PC-3 (cell line): ENCODE measurements around the gene CLUH. TPM values are rescaled to one million over a fixed set of nuclear protein-coding genes. Genes with fewer than 3 reads are reported as not detected.
A peak's percentile ranks its signal among the peaks of the same experiment; 100 is the strongest.

Experiments
- ATAC-seq: fragments of 200-7000 bp; cut with Tn5 transposase; 2 replicates; pipeline ENCODE4 v1.9.1; 2020; ENCODE audit warnings: mild to moderate bottlenecking, moderate library complexity
- BruUV-seq: library from RNA; stranded (reverse); fragments of 400-500 nt; replicated peaks from 2 replicates; lab custom pipeline; 2021; lab: Mats Ljungman, UMichigan
- CTCF ChIA-PET: fragments of 300-600 bp; sonication (Branson Sonifier 250); formaldehyde crosslinking; loops from one replicate; lab custom pipeline; 2022; ENCODE audit warnings: antibody characterized with exemption; lab: Charles Lee
- POLR2A ChIA-PET: fragments of 300-600 bp; sonication (Branson Sonifier 250); formaldehyde crosslinking; loops from one replicate; lab custom pipeline; 2022; ENCODE audit warnings: antibody characterized with exemption; ENCODE audit not compliant: unreplicated experiment; lab: Charles Lee
- DNase-seq: peaks from one replicate; pipeline ENCODE4 v3.0.0-alpha.2; 2015
- H2AFZ ChIP-seq: fragments of 300-600 bp; sonication (generic); 2 replicates; pipeline ENCODE4 v1.6.0; 2016; ENCODE audit warnings: antibody characterized with exemption, low read length
- H3F3A ChIP-seq: fragments of 300-600 bp; sonication (generic); one replicate; pipeline ENCODE4 v1.6.0; 2017; ENCODE audit warnings: antibody characterized with exemption, low read length, control low read depth, mild to moderate bottlenecking; ENCODE audit not compliant: unreplicated experiment
- H3K27ac ChIP-seq: fragments of 300-600 bp; sonication (generic); 2 replicates; pipeline ENCODE4 v1.5.1; 2016; ENCODE audit warnings: mild to moderate bottlenecking, low read length
- H3K27me3 ChIP-seq: fragments of 300-600 bp; sonication (generic); 2 replicates; pipeline ENCODE4 v1.6.1; 2016; ENCODE audit warnings: low read length, mixed read lengths
- H3K36me3 ChIP-seq: fragments of 300-600 bp; sonication (generic); 2 replicates; pipeline ENCODE4 v1.6.1; 2016; ENCODE audit warnings: low read depth, mixed run types, low read length, mixed read lengths
- H3K4me1 ChIP-seq: fragments of 300-600 bp; sonication (generic); 2 replicates; pipeline ENCODE4 v1.5.1; 2016; ENCODE audit warnings: low read length; ENCODE audit not compliant: insufficient read depth
- H3K4me2 ChIP-seq: fragments of 300-600 bp; sonication (generic); 2 replicates; pipeline ENCODE4 v1.6.0; 2016; ENCODE audit warnings: low read length
- H3K4me3 ChIP-seq: fragments of 300-600 bp; sonication (generic); 2 replicates; pipeline ENCODE4 v1.5.1; 2016; ENCODE audit warnings: mild to moderate bottlenecking, low read length, mixed read lengths
- H3K79me2 ChIP-seq: fragments of 300-600 bp; sonication (generic); 2 replicates; pipeline ENCODE4 v1.6.1; 2017; ENCODE audit warnings: low read length, mixed read lengths
- H3K9ac ChIP-seq: fragments of 300-600 bp; sonication (generic); 2 replicates; pipeline ENCODE4 v1.6.0; 2016; ENCODE audit warnings: mild to moderate bottlenecking, low read length
- H3K9me2 ChIP-seq: fragments of 300-600 bp; sonication (generic); replicated peaks from 2 replicates; pipeline ENCODE4 v1.6.1; 2016; ENCODE audit warnings: mixed run types, low read length, mixed read lengths
- H3K9me3 ChIP-seq: fragments of 300-600 bp; sonication (generic); 2 replicates; pipeline ENCODE4 v1.6.1; 2016; ENCODE audit warnings: low read length, mixed read lengths
- H4K20me1 ChIP-seq: fragments of 300-600 bp; sonication (generic); 2 replicates; pipeline ENCODE4 v1.6.1; 2016; ENCODE audit warnings: low read length, mixed read lengths
- CTCF ChIP-seq: fragments of 300-600 bp; sonication (generic); conservative IDR thresholded peaks from 2 replicates; pipeline ENCODE4 v1.5.1; 2017; ENCODE audit warnings: antibody characterized with exemption, low read depth, mild to moderate bottlenecking, low read length
- EZH2 ChIP-seq: fragments of 300-600 bp; sonication (generic); IDR thresholded peaks from one replicate; pipeline ENCODE4 v1.6.1; 2017; ENCODE audit warnings: antibody characterized with exemption, mild to moderate bottlenecking, low read length; ENCODE audit not compliant: unreplicated experiment
- EZH2phosphoT487 ChIP-seq: fragments of 300-600 bp; sonication (generic); IDR thresholded peaks from 2 replicates; pipeline ENCODE4 v1.6.1; 2018; ENCODE audit warnings: mild to moderate bottlenecking, antibody characterized with exemption, low read length, borderline replicate concordance
- intact Hi-C: fragments of 100-400 bp; cut with micrococcal nuclease; formaldehyde crosslinking; loops from 2 replicates; pipeline ENCODE4 v1.9.0; 2023
- total RNA-seq: library from RNA; depleted of rRNA; stranded (reverse); fragments of >200 nt; gene quantifications from 2 replicates; pipeline ENCODE4 v1.2.3, GENCODE V29; 2014

Gene CLUH
- total RNA-seq, 1 experiment from 2014 or later, result 108 TPM

- H3K27me3 ChIP-seq, result no peaks in the 10 kb centered on the region
- H4K20me1 ChIP-seq, result peaks cover 59% of the 10 kb centered on the region
- BruUV-seq, result no TSS peak
- H3K4me2 ChIP-seq, result peak overlapping the region; percentile 96
- no peak overlapping the region for H2AFZ ChIP-seq
- CTCF ChIA-PET, result no interaction called here
- H3K36me3 ChIP-seq, result no peaks in the 10 kb centered on the region
- DNase-seq (no peak), ATAC-seq (no peak)
- H3K4me1 ChIP-seq, result peaks cover 20% of the 10 kb centered on the region
- TF ChIP-seq EZH2, result no peak
- H3F3A ChIP-seq, result no peaks in the 10 kb centered on the region
- H3K27ac ChIP-seq, result no peak overlapping the region
- no peaks in the 10 kb centered on the region for H3K9me2 ChIP-seq
- H3K4me3 ChIP-seq, result peak overlapping the region; percentile 97
- intact Hi-C loops, result no loop called here
- POLR2A ChIA-PET, result no interaction called here
- H3K79me2 ChIP-seq, result peaks cover 78% of the 10 kb centered on the region
- no peak overlapping the region; the same call in 1 of the 2 replicates for H3K9ac ChIP-seq
- H3K9me3 ChIP-seq, result no peaks in the 10 kb centered on the region
Measured at GRCh38 chr17:2708585-2709182, 2.9 kb downstream of the CLUH start.

GRCh38 chr17:2707721-2708584, 3.6 kb downstream of the CLUH start:
- Histone ChIP-seq H3K9ac (no peak overlapping the region), H3K36me3 (no peaks in the 10 kb centered on the region; the same call in 1 of the 2 replicates), H3K27ac (no peak overlapping the region), H3K4me1 (peaks cover 20% of the 10 kb centered on the region), H3K9me3 (no peaks in the 10 kb centered on the region), H3K4me2 (peak overlapping the region; percentile 96; the same call in 1 of the 2 replicates), H3K79me2 (peaks cover 78% of the 10 kb centered on the region), H3F3A (no peaks in the 10 kb centered on the region), H4K20me1 (peaks cover 59% of the 10 kb centered on the region), H3K9me2 (no peaks in the 10 kb centered on the region), H3K27me3 (no peaks in the 10 kb centered on the region), H2AFZ (no peak overlapping the region), H3K4me3 (no peak overlapping the region)
- DNase-seq, result no peak
- ChIA-PET POLR2A (no interaction called here), CTCF (no interaction called here)
- no peak for ATAC-seq
- no TSS peak for BruUV-seq
- intact Hi-C loops, result no loop called here
- no peak for TF ChIP-seq EZH2phosphoT487
- TF ChIP-seq CTCF, result peak; percentile 44

GRCh38 chr17:2706911-2707510, 4.6 kb downstream of the CLUH start:
- Histone ChIP-seq H3K4me2 (no peak overlapping the region), H4K20me1 (peaks cover 59% of the 10 kb centered on the region), H3K9me2 (no peaks in the 10 kb centered on the region), H3K4me3 (no peak overlapping the region), H3K27me3 (no peaks in the 10 kb centered on the region), H3F3A (no peaks in the 10 kb centered on the region), H2AFZ (no peak overlapping the region), H3K79me2 (peaks cover 73% of the 10 kb centered on the region), H3K4me1 (peaks cover 17% of the 10 kb centered on the region), H3K9me3 (no peaks in the 10 kb centered on the region), H3K36me3 (peaks cover 6% of the 10 kb centered on the region; the same call in 1 of the 2 replicates), H3K27ac (no peak overlapping the region), H3K9ac (no peak overlapping the region)
- no peak for ATAC-seq
- TF ChIP-seq EZH2 (no peak), EZH2phosphoT487 (no peak), CTCF (no peak)
- intact Hi-C loops, result no loop called here
- DNase-seq, result no peak
- POLR2A ChIA-PET, result no interaction called here
- no TSS peak for BruUV-seq
- CTCF ChIA-PET, result no interaction called here
